CD14-positive monocyte (primary cell): ENCODE measurements around the gene DNAJA3. TPM values are rescaled to one million over a fixed set of nuclear protein-coding genes. Genes with fewer than 3 reads are reported as not detected.

Source experiments
- DNase-seq, 3 donors: peaks; one replicate each; pipeline ENCODE4 v3.0.0-alpha.2; 2011 to 2022
- H2AFZ ChIP-seq: 2 replicates; pipeline ENCODE4 v1.6.0; 2012; ENCODE audit warnings: mild to moderate bottlenecking, low read depth, low read length, inconsistent platforms; ENCODE audit not compliant: insufficient read depth, poor library complexity, severe bottlenecking
- H3K27ac ChIP-seq, 2 donors: 1 replicate in 1 of 2; 2 replicates in 1 of 2; pipeline ENCODE4 v1.5.1; 2012 to 2013; ENCODE audit warnings: low read length in 2 of 2, control low read depth in 1 of 2, inconsistent platforms in 1 of 2, low read depth in 1 of 2, mild to moderate bottlenecking in 1 of 2
- H3K27me3 ChIP-seq, 2 donors: one replicate each; pipeline versions ENCODE4 v1.6.0 to v1.6.1; 2011 to 2013; ENCODE audit warnings: low read length in 2 of 2; ENCODE audit not compliant: control insufficient read depth in 2 of 2, insufficient read depth in 2 of 2
- H3K36me3 ChIP-seq, 2 donors: replicated peaks in 1 of 2; 1 replicate in 1 of 2; 2 replicates in 1 of 2; pipeline versions ENCODE4 v1.5.1 to v1.6.1; 2012 to 2013; ENCODE audit warnings: low read length in 2 of 2, control low read depth in 1 of 2, inconsistent platforms in 1 of 2, mild to moderate bottlenecking in 1 of 2; ENCODE audit not compliant: insufficient read depth in 2 of 2, control insufficient read depth in 1 of 2
- H3K4me1 ChIP-seq, 2 donors: 1 replicate in 1 of 2; 2 replicates in 1 of 2; pipeline versions ENCODE4 v1.5.1 to v1.6.1; 2012 to 2013; ENCODE audit warnings: low read length in 2 of 2, control low read depth in 1 of 2, inconsistent platforms in 1 of 2, mild to moderate bottlenecking in 1 of 2, moderate library complexity in 1 of 2; ENCODE audit not compliant: insufficient read depth in 2 of 2, control insufficient read depth in 1 of 2
- H3K4me2 ChIP-seq: replicated peaks from 2 replicates; pipeline ENCODE3; 2012; ENCODE audit warnings: low read length, moderate library complexity, mild to moderate bottlenecking; ENCODE audit not compliant: poor library complexity, severe bottlenecking; ENCODE audit errors: extremely low read depth
- H3K4me3 ChIP-seq, 3 experiments: fragments of 200-600 bp in 1 of 3; sonication (generic) in 1 of 3; replicated peaks in 1 of 3; 1 replicate in 2 of 3; 2 replicates in 1 of 3; pipeline ENCODE4 v1.5.1; 2011 to 2013; ENCODE audit warnings: low read length in 3 of 3, mild to moderate bottlenecking in 3 of 3, control low read depth in 2 of 3, low read depth in 2 of 3, inconsistent platforms in 1 of 3, moderate library complexity in 1 of 3
- H3K79me2 ChIP-seq: 2 replicates; pipeline ENCODE4 v1.6.0; 2012; ENCODE audit warnings: mild to moderate bottlenecking, control low read depth, inconsistent platforms, low read length, moderate library complexity; ENCODE audit not compliant: insufficient read depth
- H3K9ac ChIP-seq: 2 replicates; pipeline ENCODE4 v1.6.0; 2017; ENCODE audit warnings: low read length, mild to moderate bottlenecking; ENCODE audit not compliant: insufficient read depth, poor library complexity, severe bottlenecking
- H3K9me3 ChIP-seq, 2 donors: replicated peaks in 1 of 2; 1 replicate in 1 of 2; 2 replicates in 1 of 2; pipeline versions ENCODE4 v1.5.1 to v1.6.1; 2012 to 2013; ENCODE audit warnings: low read length in 2 of 2, control low read depth in 1 of 2; ENCODE audit not compliant: control insufficient read depth in 1 of 2, insufficient read depth in 1 of 2
- H4K20me1 ChIP-seq: 2 replicates; pipeline ENCODE4 v1.6.0; 2012; ENCODE audit warnings: mild to moderate bottlenecking, low read length, control low read depth, moderate library complexity; ENCODE audit not compliant: insufficient read depth
- H3K27ac Mint-ChIP-seq, 7 donors: one replicate each; pipeline ENCODE4 v1.8.0; 2020; ENCODE audit warnings: mild to moderate bottlenecking in 7 of 7, mixed read lengths in 7 of 7, moderate library complexity in 6 of 7, inconsistent platforms in 2 of 7
- H3K27me3 Mint-ChIP-seq, 3 donors: one replicate each; pipeline ENCODE4 v1.8.0; 2021 to 2022; ENCODE audit warnings: low read depth in 3 of 3, mild to moderate bottlenecking in 3 of 3, mixed read lengths in 3 of 3, moderate library complexity in 3 of 3, inconsistent platforms in 1 of 3
- H3K36me3 Mint-ChIP-seq, 2 donors: one replicate each; pipeline ENCODE4 v1.8.0; 2020; ENCODE audit warnings: mixed read lengths in 2 of 2, inconsistent platforms in 1 of 2, mild to moderate bottlenecking in 1 of 2
- H3K4me1 Mint-ChIP-seq: one replicate; pipeline ENCODE4 v1.8.0; 2020; ENCODE audit warnings: mild to moderate bottlenecking, mixed read lengths
- H3K4me3 Mint-ChIP-seq, 2 donors: one replicate each; pipeline ENCODE4 v1.8.0; 2020; ENCODE audit warnings: mild to moderate bottlenecking in 2 of 2, mixed read lengths in 2 of 2, moderate library complexity in 1 of 2
- H3K9me3 Mint-ChIP-seq, 7 donors: one replicate each; pipeline ENCODE4 v1.8.0; 2020 to 2022; ENCODE audit warnings: mixed read lengths in 7 of 7, mild to moderate bottlenecking in 6 of 7, moderate library complexity in 6 of 7, inconsistent platforms in 2 of 7
- CTCF ChIP-seq: fragments of 200-600 bp; IDR thresholded peaks from one replicate; pipeline ENCODE4 v1.8.0; 2022; ENCODE audit warnings: antibody characterized with exemption, mild to moderate bottlenecking
- WGBS: methylation state at CpG from one replicate; pipeline ENCODE4 v1.1.5; 2013; ENCODE audit warnings: missing lambda C conversion rate; ENCODE audit not compliant: insufficient coverage; 5-methylcytosine and 5-hydroxymethylcytosine counted together
- intact Hi-C, 2 donors: fragments of 100-400 bp; cut with micrococcal nuclease; formaldehyde crosslinking; loops; one replicate each; pipeline versions ENCODE4 v1.15.0 to v1.15.1; 2023
- polyA plus RNA-seq, 3 donors: library from polyadenylated mRNA; depleted of rRNA in 1 of 3; unstranded in 2 of 3; stranded (reverse) in 1 of 3; fragments of 300-500 nt in 2 of 3; fragments of >200 nt in 1 of 3; fragmentation: Illumina TruSeq in 2 of 3; gene quantifications; 1 replicate in 2 of 3; 2 replicates in 1 of 3; pipeline ENCODE4 v1.2.3, GENCODE V29; 2012 to 2021

The DNAJA3 gene
- polyA plus RNA-seq, 3 donors = 17.1 to 27.9 (median 19.5) TPM

DNA sequence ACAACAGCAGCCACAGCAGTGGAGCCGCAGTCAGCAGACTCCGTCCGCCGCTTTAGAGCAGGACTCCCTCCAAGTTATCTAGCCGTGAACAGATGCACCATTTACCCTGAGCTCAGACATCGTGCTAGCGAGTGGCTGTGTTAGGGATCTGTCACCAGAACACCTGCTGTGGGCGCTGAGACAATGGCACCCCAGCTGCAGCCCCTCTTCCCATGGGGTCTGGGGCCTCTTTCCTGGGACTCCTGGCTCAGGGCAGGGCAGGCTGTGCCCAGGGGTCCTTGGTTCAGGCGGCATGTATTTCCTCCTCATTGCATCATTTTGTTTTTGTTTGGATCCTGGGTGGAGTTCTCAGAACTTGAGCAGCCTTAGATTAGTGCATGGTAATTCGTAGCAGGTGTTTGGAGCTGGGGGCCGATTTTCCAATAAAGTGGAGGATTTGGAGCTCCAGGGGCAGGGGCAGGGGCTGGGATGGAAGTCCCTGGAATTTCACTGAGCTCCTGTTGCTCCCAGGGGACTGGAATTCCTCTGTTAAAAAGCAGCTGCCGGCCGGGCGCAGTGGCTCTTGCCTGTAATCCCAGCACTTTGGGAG lies 25.4 kb downstream of the DNAJA3 start:
- Mint-ChIP-seq H3K27ac (no peak overlapping the region), H3K9me3 (no peaks in the 10 kb centered on the region), H3K36me3 (peaks cover 72 to 93% of the 10 kb centered on the region in 2 donors), H3K4me1 (no peaks in the 10 kb centered on the region), H3K4me3 (no peak overlapping the region), H3K27me3 (no peaks in the 10 kb centered on the region)
- Histone ChIP-seq H3K27me3 (no peaks in the 10 kb centered on the region), H3K9ac (no peak overlapping the region), H3K36me3 (peaks cover 83 to 96% of the 10 kb centered on the region in 2 donors), H3K4me3 (no peak overlapping the region), H3K27ac (no peak overlapping the region), H3K4me1 (no peaks in the 10 kb centered on the region), H3K79me2 (no peaks in the 10 kb centered on the region), H3K4me2 (no peak overlapping the region), H2AFZ (no peak overlapping the region), H3K9me3 (no peaks in the 10 kb centered on the region), H4K20me1 (no peaks in the 10 kb centered on the region)
- 97% methylated on average over 13 of the region's 14 CpGs for WGBS
- TF ChIP-seq CTCF = no peak
- intact Hi-C loops = no loop called here
- no peak for DNase-seq

DNA sequence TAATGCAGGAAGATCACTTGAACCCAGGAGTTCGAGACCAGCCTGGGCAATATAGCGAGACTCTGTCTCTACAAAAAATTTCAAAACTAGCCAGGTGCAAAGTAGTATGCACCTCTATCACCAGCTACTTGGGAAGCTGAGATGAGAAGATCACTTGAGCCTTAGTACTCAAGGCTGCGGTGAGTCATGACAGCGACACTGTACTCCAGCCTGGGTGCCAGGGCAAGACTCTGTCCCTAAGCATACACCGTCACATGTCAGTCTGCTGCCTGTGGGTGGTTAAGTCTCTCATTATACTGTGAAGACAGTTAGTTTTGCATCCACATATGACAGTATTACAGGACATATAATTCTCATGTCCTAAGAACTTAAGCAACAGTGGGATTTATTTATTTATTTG lies 27.0 kb downstream of the DNAJA3 start:
- no peaks in the 10 kb centered on the region for H3K9me3 ChIP-seq
- H3K27ac Mint-ChIP-seq = no peak overlapping the region
- no peaks in the 10 kb centered on the region for H3K27me3 ChIP-seq
- H2AFZ ChIP-seq = no peak overlapping the region
- WGBS = no CpG with 5 or more reads among the region's 5 CpGs
- DNase-seq = no peak
- no peak overlapping the region for H3K4me2 ChIP-seq
- H3K4me3 ChIP-seq = no peak overlapping the region
- H3K4me1 Mint-ChIP-seq = no peaks in the 10 kb centered on the region
- no peaks in the 10 kb centered on the region for H4K20me1 ChIP-seq
- H3K27ac ChIP-seq = no peak overlapping the region
- intact Hi-C loops = no loop called here
- H3K4me1 ChIP-seq = no peaks in the 10 kb centered on the region
- no peak overlapping the region for H3K9ac ChIP-seq
- peaks cover 82 to 95% of the 10 kb centered on the region in 2 donors for H3K36me3 ChIP-seq
- H3K27me3 Mint-ChIP-seq = no peaks in the 10 kb centered on the region
- H3K36me3 Mint-ChIP-seq = peaks cover 70 to 90% of the 10 kb centered on the region in 2 donors
- H3K4me3 Mint-ChIP-seq = no peak overlapping the region
- H3K79me2 ChIP-seq = no peaks in the 10 kb centered on the region
- no peaks in the 10 kb centered on the region for H3K9me3 Mint-ChIP-seq
- no peak for TF ChIP-seq CTCF
